Ovary (tissue), 9 donors: ENCODE results near the gene NDUFS7. TPM values are rescaled to one million over a fixed set of nuclear protein-coding genes. Genes with fewer than 3 reads are reported as not detected.
"Not testable (repeated sequence)": the region's sequence is repeated elsewhere in the genome, so short reads cannot be mapped to it uniquely, and the experiment has no call there.

Source experiments
- DNase-seq, 5 donors: peaks; one replicate each; pipeline ENCODE4 v3.0.0-alpha.2; 2019 to 2020
- H3K27ac ChIP-seq, 2 donors: fragments of 200-600 bp; one replicate each; pipeline versions ENCODE4 v1.5.1 to v1.8.0; 2019 to 2022
- H3K27me3 ChIP-seq: fragments of 200-600 bp; one replicate; pipeline ENCODE4 v1.8.0; 2022
- H3K36me3 ChIP-seq: fragments of 200-600 bp; sonication (generic); one replicate; pipeline ENCODE4 v1.5.1; 2019
- H3K4me1 ChIP-seq: one replicate; pipeline ENCODE4 v1.8.1; 2013; ENCODE audit warnings: mild to moderate bottlenecking, moderate library complexity; ENCODE audit not compliant: insufficient read depth
- H3K4me3 ChIP-seq: fragments of 200-600 bp; sonication (generic); one replicate; pipeline ENCODE4 v1.5.1; 2017
- H3K9me3 ChIP-seq, 2 donors: fragments of 200-600 bp in 1 of 2; sonication (generic) in 1 of 2; one replicate each; pipeline versions ENCODE4 v1.5.1 to v1.8.1; 2013 to 2019; ENCODE audit warnings: mild to moderate bottlenecking in 1 of 2, moderate library complexity in 1 of 2
- CTCF ChIP-seq, 3 donors: fragments of 450-650 bp in 2 of 3; fragments of 200-600 bp in 1 of 3; IDR thresholded peaks; one replicate each; pipeline versions ENCODE4 v1.5.1 to v1.8.0; 2016 to 2022; ENCODE audit warnings: antibody characterized with exemption in 3 of 3, mild to moderate bottlenecking in 1 of 3
- EP300 ChIP-seq: sonication (generic); formaldehyde crosslinking; IDR thresholded peaks from one replicate; pipeline ENCODE4 v1.6.1; 2017; ENCODE audit warnings: antibody characterized with exemption
- POLR2A ChIP-seq: fragments of 450-650 bp; IDR thresholded peaks from one replicate; pipeline ENCODE4 v1.6.1; 2017; ENCODE audit warnings: antibody characterized with exemption, mild to moderate bottlenecking, moderate library complexity
- WGBS, 3 donors: extraction: QIAGEN DNeasy Blood & Tissue Kit in 1 of 3; methylation state at CpG; one replicate each; pipeline versions ENCODE4 v1.1.5 to v1.1.7; 2013 to 2017; 5-methylcytosine and 5-hydroxymethylcytosine counted together
- intact Hi-C, 4 donors: fragments of 100-400 bp; cut with DNase I; formaldehyde crosslinking; loops; one replicate each; pipeline versions ENCODE4 v1.11.0 to v1.15.1; 2022 to 2023
- polyA plus RNA-seq, 2 donors: library from polyadenylated mRNA; stranded (reverse); fragments of 200-250 nt in 1 of 2; fragments of 350-450 nt in 1 of 2; fragmentation: Illumina TruSeq in 1 of 2; extraction: RNeasy Lipid Tissue Mini Kit (QIAGEN cat#74804) in 1 of 2; gene quantifications; one replicate each; pipeline ENCODE4 v1.2.3, GENCODE V29; 2013 to 2014
- total RNA-seq, 7 donors: library from RNA; depleted of rRNA in 2 of 7; stranded (reverse); fragments of >200 nt in 2 of 7; fragmentation: NEBNext Ultra II Directional in 3 of 7; extraction: Animal tissue kit (Norgen Biotek cat#: 25700) in 3 of 7; gene quantifications; one replicate each; pipeline versions ENCODE4 v1.1.0 to v1.2.4, GENCODE V29; 2016 to 2023
- donor health status: DM: no; HTN: no; CAD: no; lungs with moderate emphysema.
- donor health status: DM: no; HTN: no; CAD: no.
- donor health status: Bipolar disorder and iron deficiency.
- donor health status: DM: yes; HTN: yes; CAD: no.
- donor health status: DM: no; HTN: no; CAD: no.
- donor health status: DM: yes; HTN: yes; CAD: no.

The NDUFS7 gene
- total and polyA plus RNA-seq, 9 donors: 0.72 to 112 (median 79.9) TPM

DNA sequence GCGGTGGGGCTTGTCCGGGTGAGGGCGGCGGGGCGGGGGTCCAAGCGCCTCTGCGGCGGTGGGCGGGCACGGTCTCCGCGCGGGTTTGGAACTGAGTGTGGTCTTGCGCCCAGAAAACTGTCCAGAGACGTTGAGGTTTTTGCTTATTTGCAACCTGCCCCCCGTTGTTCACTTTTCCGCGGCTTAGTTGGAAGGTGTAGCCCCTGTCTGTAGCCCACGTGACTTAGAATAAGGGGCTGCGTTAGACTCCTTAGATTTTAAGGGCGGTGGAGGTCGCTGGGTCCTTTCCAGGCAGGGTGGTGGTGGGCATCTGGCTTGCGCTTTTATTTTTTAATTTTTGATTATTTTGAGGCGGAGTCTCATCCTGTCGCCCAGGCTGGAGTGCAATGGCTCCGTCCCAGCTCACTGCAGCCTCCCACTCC is 55.2 kb downstream of the NDUFS7 start:
- Histone ChIP-seq H3K36me3 (no peaks in the 10 kb centered on the region), H3K27ac (peak overlapping the region; percentile 37 to 77), H3K9me3 (no peaks in the 10 kb centered on the region), H3K4me3 (peak overlapping the region; percentile 71), H3K4me1 (peaks cover 6% of the 10 kb centered on the region), H3K27me3 (no peaks in the 10 kb centered on the region)
- 1 to 2% (median 2%) methylated on average over 26 of the region's 26 CpGs for WGBS, 3 donors
- no peak for TF ChIP-seq EP300
- intact Hi-C loops: no loop called here
- peak in 1 of 5 donors; percentile 40 for DNase-seq

GRCh38 chr19:1439525-1440417 is 56.1 kb downstream of the NDUFS7 start:
- not testable (repeated sequence) for H3K9me3 ChIP-seq, H3K36me3 ChIP-seq, H3K4me1 ChIP-seq, H3K27ac ChIP-seq, H3K27me3 ChIP-seq
- DNase-seq: peak in 1 of 5 donors; percentile 46
- intact Hi-C loops: loop anchor here in 2 of 4 donors (10.0 kb wide), 2 partner anchors 125 to 155 kb away; partner anchors contain the start of gene EFNA2 (in 2 of the 2)
- H3K4me3 ChIP-seq: peak overlapping the region; percentile 71
- 68 to 82% (median 70%) methylated on average over 56 to 57 of the region's 57 CpGs for WGBS, 3 donors

DNA sequence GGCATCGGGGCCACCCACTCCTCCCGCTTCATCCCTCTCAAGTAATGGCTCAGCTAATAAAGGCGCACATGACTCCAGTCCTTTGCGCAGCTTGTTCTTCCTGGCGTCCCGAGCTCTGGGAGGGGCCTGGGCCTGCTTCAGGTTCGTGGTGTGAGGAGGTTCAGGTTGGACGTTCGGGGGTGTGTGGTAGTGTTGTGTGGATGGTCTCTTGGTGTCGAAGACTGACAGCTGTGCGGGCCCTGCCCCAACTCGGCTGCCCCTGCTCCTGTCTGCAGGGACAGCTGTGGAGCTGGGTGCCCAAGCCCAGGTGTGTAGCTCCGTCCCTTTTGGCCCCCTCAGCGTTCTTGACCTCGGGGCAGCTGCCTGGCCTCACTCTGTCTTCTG is 56.7 kb downstream of the NDUFS7 start:
- H3K4me3 ChIP-seq: no peak overlapping the region
- intact Hi-C loops: loop anchor here in 2 of 4 donors (10.0 kb wide), 2 partner anchors 126 to 156 kb away; partner anchors contain the start of gene EFNA2 (in 2 of the 2)
- DNase-seq: peak in 1 of 5 donors; percentile 34
- no peaks in the 10 kb centered on the region for H3K9me3 ChIP-seq
- peaks cover 11% of the 10 kb centered on the region for H3K4me1 ChIP-seq
- no peaks in the 10 kb centered on the region for H3K36me3 ChIP-seq
- H3K27me3 ChIP-seq: no peaks in the 10 kb centered on the region
- no peak for TF ChIP-seq EP300
- no peak for TF ChIP-seq POLR2A
- TF ChIP-seq CTCF (IDR thresholded peaks at IDR 0.05): no peak
- H3K27ac ChIP-seq: no peak overlapping the region
- 77 to 82% (median 80%) methylated on average over 15 of the region's 15 CpGs for WGBS, 3 donors

- no peak overlapping the region for H3K4me3 ChIP-seq
- peak in 1 of 5 donors; percentile 33 for DNase-seq
- H3K9me3 ChIP-seq: no peaks in the 10 kb centered on the region
- H3K36me3 ChIP-seq: no peaks in the 10 kb centered on the region
- no peaks in the 10 kb centered on the region for H3K27me3 ChIP-seq
- no peak overlapping the region for H3K27ac ChIP-seq
- 79 to 86% (median 85%) methylated on average over 9 of the region's 9 CpGs for WGBS, 3 donors
- H3K4me1 ChIP-seq: peaks cover 11% of the 10 kb centered on the region
- intact Hi-C loops: loop anchor here in 2 of 4 donors (10.0 kb wide), 2 partner anchors 126 to 156 kb away; partner anchors contain the start of gene EFNA2 (in 2 of the 2)
- no peak for TF ChIP-seq EP300
Measured at GRCh38 chr19:1441022-1441426, 57.3 kb downstream of the NDUFS7 start.

DNA sequence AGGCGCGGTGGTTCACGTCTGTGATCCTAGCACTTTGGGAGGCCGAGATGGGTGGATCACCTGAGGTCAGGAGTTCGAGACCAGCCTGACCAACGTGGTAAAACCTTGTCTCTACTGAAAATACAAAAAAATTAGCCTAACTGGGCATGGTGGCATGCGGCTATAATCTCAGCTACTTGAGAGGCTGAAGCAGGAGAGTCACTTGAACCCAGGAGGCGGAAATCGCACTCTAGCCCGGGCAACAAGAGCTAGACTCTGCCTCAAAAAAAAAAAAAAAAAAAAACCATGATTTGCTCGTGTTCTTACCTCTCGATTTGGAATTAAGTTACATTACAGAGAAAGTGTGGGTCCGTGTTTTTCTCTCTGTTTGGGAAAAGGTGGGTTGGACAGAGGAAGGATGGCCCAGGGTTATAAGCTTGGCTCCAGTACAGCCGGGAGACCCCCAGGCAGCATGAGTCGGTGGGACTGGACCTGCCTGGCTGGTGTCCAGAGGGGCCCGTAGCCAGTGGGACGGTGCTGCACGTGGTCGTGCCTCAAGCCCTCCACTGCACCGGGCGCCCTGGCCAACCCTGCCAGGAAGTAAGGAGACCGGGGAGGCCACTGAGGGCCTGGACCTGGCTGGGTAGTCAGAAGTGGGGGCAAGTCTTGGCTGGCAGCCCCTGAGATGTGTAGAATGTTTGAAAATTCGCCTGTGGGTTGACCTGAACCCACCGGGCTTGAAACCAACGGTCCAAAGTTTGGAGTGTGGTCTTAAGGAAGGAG is 58.2 kb downstream of the NDUFS7 start:
- no peaks in the 10 kb centered on the region for H3K27me3 ChIP-seq
- no peak overlapping the region for H3K4me3 ChIP-seq
- no peaks in the 10 kb centered on the region for H3K36me3 ChIP-seq
- H3K4me1 ChIP-seq: peaks cover 11% of the 10 kb centered on the region
- intact Hi-C loops: loop anchor here in 2 of 4 donors (10.0 kb wide), 2 partner anchors 127 to 157 kb away; partner anchors contain the start of gene EFNA2 (in 2 of the 2)
- TF ChIP-seq EP300 (no peak), POLR2A (no peak), CTCF (IDR thresholded peaks at IDR 0.05) (no peak)
- H3K27ac ChIP-seq: no peak overlapping the region
- 72 to 78% (median 76%) methylated on average over 25 of the region's 25 CpGs for WGBS, 3 donors
- peak in 1 of 5 donors; percentile 45 for DNase-seq
- H3K9me3 ChIP-seq: no peaks in the 10 kb centered on the region

Other genes starting within 250 kb of the NDUFS7 start
- gene SBNO2, start 209.6 kb upstream of the NDUFS7 start, total RNA-seq: 10 to 100 TPM; 20.7 to 92.6 (median 62.4) TPM
- gene SBNO2, start 209.6 kb upstream of the NDUFS7 start, polyA plus RNA-seq: 10 to 100 TPM in 1 of 2 donors, 1 to 10 TPM in 1; 6.1 to 36.7 TPM
- gene STK11, start 178.1 kb upstream of the NDUFS7 start, total RNA-seq: 10 to 100 TPM; 38.7 to 71.2 (median 54.2) TPM
- gene STK11, start 178.1 kb upstream of the NDUFS7 start, polyA plus RNA-seq: 10 to 100 TPM; 36.9 to 57.4 TPM
- 10 to 100 TPM in 2 of 7 donors, 1 to 10 TPM in 2, under 1 TPM in 3; 0.61 to 21.1 (median 2.4) TPM for gene CBARP, start 145.9 kb upstream of the NDUFS7 start, total RNA-seq
- gene CBARP, start 145.9 kb upstream of the NDUFS7 start, polyA plus RNA-seq: under 1 TPM in 1 of 2 donors, not detected in 1; 0.45 TPM
- gene ATP5F1D, start 142.2 kb upstream of the NDUFS7 start, total RNA-seq: 100 to 1,000 TPM in 6 of 7 donors, 10 to 100 TPM in 1; 71.9 to 218 (median 148) TPM
- gene ATP5F1D, start 142.2 kb upstream of the NDUFS7 start, polyA plus RNA-seq: 100 to 1,000 TPM in 1 of 2 donors, 1 to 10 TPM in 1; 1.3 to 110 TPM
- gene MIDN, start 135.3 kb upstream of the NDUFS7 start, total RNA-seq: 100 to 1,000 TPM in 5 of 7 donors, 10 to 100 TPM in 2; 44.9 to 261 (median 107) TPM
- gene MIDN, start 135.3 kb upstream of the NDUFS7 start, polyA plus RNA-seq: 10 to 100 TPM; 10.1 to 26.7 TPM
- gene CIRBP, start 114.6 kb upstream of the NDUFS7 start, total RNA-seq: 100 to 1,000 TPM; 602 to 917 (median 855) TPM
- gene CIRBP, start 114.6 kb upstream of the NDUFS7 start, polyA plus RNA-seq: 1,000 to 10,000 TPM in 1 of 2 donors, 100 to 1,000 TPM in 1; 610 to 1,254 TPM
- 10 to 100 TPM; 21.7 to 72.5 (median 26.7) TPM for gene FAM174C, start 108.4 kb upstream of the NDUFS7 start, total RNA-seq
- 10 to 100 TPM in 1 of 2 donors, under 1 TPM in 1; 0.30 to 35.2 TPM for gene FAM174C, start 108.4 kb upstream of the NDUFS7 start, polyA plus RNA-seq
- not detected for gene EFNA2, start 98.0 kb upstream of the NDUFS7 start, total RNA-seq
- under 1 TPM in 1 of 2 donors, not detected in 1; 0.11 TPM for gene EFNA2, start 98.0 kb upstream of the NDUFS7 start, polyA plus RNA-seq
- gene GAMT, start 17.6 kb downstream of the NDUFS7 start, total RNA-seq: 10 to 100 TPM in 6 of 7 donors, 1 to 10 TPM in 1; 8.3 to 34.1 (median 20.1) TPM
- 10 to 100 TPM in 1 of 2 donors, 1 to 10 TPM in 1; 8.0 to 13.8 TPM for gene GAMT, start 17.6 kb downstream of the NDUFS7 start, polyA plus RNA-seq
- 100 to 1,000 TPM in 1 of 7 donors, 10 to 100 TPM in 6; 35.4 to 113 (median 79.5) TPM for gene DAZAP1, start 23.7 kb downstream of the NDUFS7 start, total RNA-seq
- 10 to 100 TPM; 29.6 to 58.5 TPM for gene DAZAP1, start 23.7 kb downstream of the NDUFS7 start, polyA plus RNA-seq
- gene RPS15, start 54.5 kb downstream of the NDUFS7 start, total RNA-seq: 1,000 to 10,000 TPM; 1,643 to 7,253 (median 2,328) TPM
- 1,000 to 10,000 TPM in 1 of 2 donors, 100 to 1,000 TPM in 1; 174 to 5,234 TPM for gene RPS15, start 54.5 kb downstream of the NDUFS7 start, polyA plus RNA-seq
- gene APC2, start 66.2 kb downstream of the NDUFS7 start, total RNA-seq: under 1 TPM; under 0.01 to 0.28 (median 0.12) TPM
- under 1 TPM in 1 of 2 donors, not detected in 1; 0.02 TPM for gene APC2, start 66.2 kb downstream of the NDUFS7 start, polyA plus RNA-seq
- 10 to 100 TPM; 15.3 to 25.8 (median 22.2) TPM for gene C19orf25, start 95.3 kb downstream of the NDUFS7 start, total RNA-seq
- gene C19orf25, start 95.3 kb downstream of the NDUFS7 start, polyA plus RNA-seq: 10 to 100 TPM in 1 of 2 donors, 1 to 10 TPM in 1; 1.1 to 26.3 TPM
- 1 to 10 TPM in 6 of 7 donors, under 1 TPM in 1; 0.83 to 9.4 (median 1.9) TPM for gene PCSK4, start 106.4 kb downstream of the NDUFS7 start, total RNA-seq
- gene PCSK4, start 106.4 kb downstream of the NDUFS7 start, polyA plus RNA-seq: 1 to 10 TPM in 1 of 2 donors, not detected in 1; 2.9 TPM
- gene REEP6, start 107.3 kb downstream of the NDUFS7 start, total RNA-seq: 10 to 100 TPM in 2 of 7 donors, 1 to 10 TPM in 5; 2.9 to 13.0 (median 7.2) TPM
- gene REEP6, start 107.3 kb downstream of the NDUFS7 start, polyA plus RNA-seq: 1 to 10 TPM; 9.2 to 9.7 TPM
- 1 to 10 TPM in 4 of 7 donors, under 1 TPM in 2, not detected in 1; 0.42 to 7.5 (median 2.0) TPM for gene ADAMTSL5, start 129.1 kb downstream of the NDUFS7 start, total RNA-seq
- gene ADAMTSL5, start 129.1 kb downstream of the NDUFS7 start, polyA plus RNA-seq: 1 to 10 TPM in 1 of 2 donors, under 1 TPM in 1; 0.19 to 4.9 TPM
- gene PLK5, start 140.2 kb downstream of the NDUFS7 start, total RNA-seq: 1 to 10 TPM in 2 of 7 donors, under 1 TPM in 1, not detected in 4; 0.11 to 1.1 (median 1.1) TPM
- under 1 TPM in 1 of 2 donors, not detected in 1; 0.23 TPM for gene PLK5, start 140.2 kb downstream of the NDUFS7 start, polyA plus RNA-seq
- 10 to 100 TPM; 20.9 to 54.4 (median 35.3) TPM for gene MEX3D, start 184.4 kb downstream of the NDUFS7 start, total RNA-seq
- gene MEX3D, start 184.4 kb downstream of the NDUFS7 start, polyA plus RNA-seq: 10 to 100 TPM in 1 of 2 donors, 1 to 10 TPM in 1; 7.3 to 17.6 TPM
- gene MBD3, start 209.0 kb downstream of the NDUFS7 start, total RNA-seq: 10 to 100 TPM; 53.3 to 94.7 (median 74.4) TPM
- 10 to 100 TPM in 1 of 2 donors, 1 to 10 TPM in 1; 2.1 to 74.3 TPM for gene MBD3, start 209.0 kb downstream of the NDUFS7 start, polyA plus RNA-seq
- 100 to 1,000 TPM in 3 of 7 donors, 10 to 100 TPM in 4; 39.5 to 132 (median 98.2) TPM for gene UQCR11, start 221.6 kb downstream of the NDUFS7 start, total RNA-seq
- gene UQCR11, start 221.6 kb downstream of the NDUFS7 start, polyA plus RNA-seq: 10 to 100 TPM; 66.9 to 87.9 TPM